ENCODE results near the gene CD52. TPM values are rescaled to one million over a fixed set of nuclear protein-coding genes. Genes with fewer than 3 reads are reported as not detected.

The CD52 gene
- total and polyA plus RNA-seq, 2 of the 13 experiments (the other 11 are each of a cell fraction or from before 2014, with no cell fraction given), result 0.32 TPM; not detected in 1

DNA sequence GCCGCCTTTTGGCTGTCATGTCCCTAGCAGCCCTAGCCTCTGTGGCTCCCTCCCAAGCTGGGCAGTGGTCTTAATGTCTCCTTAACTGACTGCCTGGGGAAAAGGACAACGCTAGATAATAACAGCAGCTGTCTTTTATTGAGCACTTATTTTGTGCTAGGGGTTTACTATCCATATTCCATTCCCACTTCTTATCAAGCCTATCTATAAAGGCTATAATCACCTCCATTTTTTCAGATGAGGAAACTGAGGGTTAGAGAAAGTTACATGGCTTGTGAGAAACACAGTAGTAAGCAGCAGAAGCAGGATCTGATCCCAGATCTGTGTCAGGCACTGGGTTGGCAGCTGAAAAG is 31.7 kb upstream of the CD52 start (continued):
- no peak for TF ChIP-seq ZNF616 (CRISPR knock-in tag; IDR thresholded peaks at IDR 0.05; ENCODE audit: low read depth)
- no peak for TF ChIP-seq ZNF367 (CRISPR knock-in tag; IDR thresholded peaks at IDR 0.05; ENCODE audit: borderline replicate concordance)
- TF ChIP-seq SP2 (CRISPR knock-in tag; IDR thresholded peaks at IDR 0.05), result no peak
- TF ChIP-seq, protein P1, sequence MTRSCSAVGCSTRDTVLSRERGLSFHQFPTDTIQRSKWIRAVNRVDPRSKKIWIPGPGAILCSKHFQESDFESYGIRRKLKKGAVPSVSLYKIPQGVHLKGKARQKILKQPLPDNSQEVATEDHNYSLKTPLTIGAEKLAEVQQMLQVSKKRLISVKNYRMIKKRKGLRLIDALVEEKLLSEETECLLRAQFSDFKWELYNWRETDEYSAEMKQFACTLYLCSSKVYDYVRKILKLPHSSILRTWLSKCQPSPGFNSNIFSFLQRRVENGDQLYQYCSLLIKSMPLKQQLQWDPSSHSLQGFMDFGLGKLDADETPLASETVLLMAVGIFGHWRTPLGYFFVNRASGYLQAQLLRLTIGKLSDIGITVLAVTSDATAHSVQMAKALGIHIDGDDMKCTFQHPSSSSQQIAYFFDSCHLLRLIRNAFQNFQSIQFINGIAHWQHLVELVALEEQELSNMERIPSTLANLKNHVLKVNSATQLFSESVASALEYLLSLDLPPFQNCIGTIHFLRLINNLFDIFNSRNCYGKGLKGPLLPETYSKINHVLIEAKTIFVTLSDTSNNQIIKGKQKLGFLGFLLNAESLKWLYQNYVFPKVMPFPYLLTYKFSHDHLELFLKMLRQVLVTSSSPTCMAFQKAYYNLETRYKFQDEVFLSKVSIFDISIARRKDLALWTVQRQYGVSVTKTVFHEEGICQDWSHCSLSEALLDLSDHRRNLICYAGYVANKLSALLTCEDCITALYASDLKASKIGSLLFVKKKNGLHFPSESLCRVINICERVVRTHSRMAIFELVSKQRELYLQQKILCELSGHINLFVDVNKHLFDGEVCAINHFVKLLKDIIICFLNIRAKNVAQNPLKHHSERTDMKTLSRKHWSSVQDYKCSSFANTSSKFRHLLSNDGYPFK (CRISPR knock-in tag; IDR thresholded peaks at IDR 0.05; ENCODE audit: borderline replicate concordance), result no peak
- TF ChIP-seq, protein P2, sequence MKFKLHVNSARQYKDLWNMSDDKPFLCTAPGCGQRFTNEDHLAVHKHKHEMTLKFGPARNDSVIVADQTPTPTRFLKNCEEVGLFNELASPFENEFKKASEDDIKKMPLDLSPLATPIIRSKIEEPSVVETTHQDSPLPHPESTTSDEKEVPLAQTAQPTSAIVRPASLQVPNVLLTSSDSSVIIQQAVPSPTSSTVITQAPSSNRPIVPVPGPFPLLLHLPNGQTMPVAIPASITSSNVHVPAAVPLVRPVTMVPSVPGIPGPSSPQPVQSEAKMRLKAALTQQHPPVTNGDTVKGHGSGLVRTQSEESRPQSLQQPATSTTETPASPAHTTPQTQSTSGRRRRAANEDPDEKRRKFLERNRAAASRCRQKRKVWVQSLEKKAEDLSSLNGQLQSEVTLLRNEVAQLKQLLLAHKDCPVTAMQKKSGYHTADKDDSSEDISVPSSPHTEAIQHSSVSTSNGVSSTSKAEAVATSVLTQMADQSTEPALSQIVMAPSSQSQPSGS (CRISPR knock-in tag; IDR thresholded peaks at IDR 0.05), result no peak
- TF ChIP-seq, protein P3, sequence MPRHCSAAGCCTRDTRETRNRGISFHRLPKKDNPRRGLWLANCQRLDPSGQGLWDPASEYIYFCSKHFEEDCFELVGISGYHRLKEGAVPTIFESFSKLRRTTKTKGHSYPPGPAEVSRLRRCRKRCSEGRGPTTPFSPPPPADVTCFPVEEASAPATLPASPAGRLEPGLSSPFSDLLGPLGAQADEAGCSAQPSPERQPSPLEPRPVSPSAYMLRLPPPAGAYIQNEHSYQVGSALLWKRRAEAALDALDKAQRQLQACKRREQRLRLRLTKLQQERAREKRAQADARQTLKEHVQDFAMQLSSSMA (CRISPR knock-in tag; IDR thresholded peaks at IDR 0.05), result no peak

DNA sequence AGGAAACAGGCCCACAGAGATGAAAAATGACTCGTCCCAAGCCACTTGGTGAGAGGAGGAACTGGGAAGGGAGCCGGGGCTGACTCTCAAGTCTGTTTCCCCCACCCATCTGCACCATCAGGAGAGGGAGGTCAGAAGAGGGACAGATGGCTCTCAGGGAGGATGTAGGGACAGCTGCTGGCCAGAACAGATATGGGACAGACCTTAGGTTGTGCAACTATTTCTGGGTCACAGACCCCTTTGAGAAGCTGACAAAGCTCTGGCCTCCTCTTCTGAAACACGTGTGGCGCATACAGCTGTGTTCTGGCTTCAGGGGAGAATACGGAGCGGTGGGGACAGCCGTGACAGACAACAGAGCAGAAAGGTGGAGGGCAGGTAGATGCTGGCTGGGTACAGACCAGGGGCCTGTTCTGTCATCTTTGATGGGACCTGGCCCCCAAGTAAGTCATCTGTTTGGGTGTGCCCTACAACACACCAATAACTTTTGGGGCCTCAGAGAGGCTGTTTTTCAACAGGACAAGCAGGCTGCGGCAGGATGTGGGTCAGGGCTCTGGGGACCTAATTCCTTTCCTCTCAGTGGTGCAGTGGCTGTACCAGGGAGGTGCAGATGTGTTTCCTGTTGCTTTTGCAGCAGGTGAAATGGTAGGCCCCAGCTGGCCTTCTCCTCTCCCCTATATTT is 30.6 kb upstream of the CD52 start:
- CTCF ChIA-PET (ENCODE audit: low intra/inter-chr PET ratio, low total read pairs), result interaction anchor here (2.7 to 3.4 kb wide), 3 partner anchors 34 to 130 kb away, joined by 22 to 51 read pairs (median 22); no protein-coding TSS in a partner anchor
- POLR2A ChIA-PET, result interaction anchor here (0.5 kb wide), 1 partner anchor 24 kb away, joined by 5 read pairs; no protein-coding TSS in a partner anchor
- TF ChIP-seq PITX1 (CRISPR knock-in tag; IDR thresholded peaks at IDR 0.05) (no peak), POLR2G (IDR thresholded peaks at IDR 0.05; ENCODE audit: low read depth, low read length) (no peak)
- TF ChIP-seq, protein P4, sequence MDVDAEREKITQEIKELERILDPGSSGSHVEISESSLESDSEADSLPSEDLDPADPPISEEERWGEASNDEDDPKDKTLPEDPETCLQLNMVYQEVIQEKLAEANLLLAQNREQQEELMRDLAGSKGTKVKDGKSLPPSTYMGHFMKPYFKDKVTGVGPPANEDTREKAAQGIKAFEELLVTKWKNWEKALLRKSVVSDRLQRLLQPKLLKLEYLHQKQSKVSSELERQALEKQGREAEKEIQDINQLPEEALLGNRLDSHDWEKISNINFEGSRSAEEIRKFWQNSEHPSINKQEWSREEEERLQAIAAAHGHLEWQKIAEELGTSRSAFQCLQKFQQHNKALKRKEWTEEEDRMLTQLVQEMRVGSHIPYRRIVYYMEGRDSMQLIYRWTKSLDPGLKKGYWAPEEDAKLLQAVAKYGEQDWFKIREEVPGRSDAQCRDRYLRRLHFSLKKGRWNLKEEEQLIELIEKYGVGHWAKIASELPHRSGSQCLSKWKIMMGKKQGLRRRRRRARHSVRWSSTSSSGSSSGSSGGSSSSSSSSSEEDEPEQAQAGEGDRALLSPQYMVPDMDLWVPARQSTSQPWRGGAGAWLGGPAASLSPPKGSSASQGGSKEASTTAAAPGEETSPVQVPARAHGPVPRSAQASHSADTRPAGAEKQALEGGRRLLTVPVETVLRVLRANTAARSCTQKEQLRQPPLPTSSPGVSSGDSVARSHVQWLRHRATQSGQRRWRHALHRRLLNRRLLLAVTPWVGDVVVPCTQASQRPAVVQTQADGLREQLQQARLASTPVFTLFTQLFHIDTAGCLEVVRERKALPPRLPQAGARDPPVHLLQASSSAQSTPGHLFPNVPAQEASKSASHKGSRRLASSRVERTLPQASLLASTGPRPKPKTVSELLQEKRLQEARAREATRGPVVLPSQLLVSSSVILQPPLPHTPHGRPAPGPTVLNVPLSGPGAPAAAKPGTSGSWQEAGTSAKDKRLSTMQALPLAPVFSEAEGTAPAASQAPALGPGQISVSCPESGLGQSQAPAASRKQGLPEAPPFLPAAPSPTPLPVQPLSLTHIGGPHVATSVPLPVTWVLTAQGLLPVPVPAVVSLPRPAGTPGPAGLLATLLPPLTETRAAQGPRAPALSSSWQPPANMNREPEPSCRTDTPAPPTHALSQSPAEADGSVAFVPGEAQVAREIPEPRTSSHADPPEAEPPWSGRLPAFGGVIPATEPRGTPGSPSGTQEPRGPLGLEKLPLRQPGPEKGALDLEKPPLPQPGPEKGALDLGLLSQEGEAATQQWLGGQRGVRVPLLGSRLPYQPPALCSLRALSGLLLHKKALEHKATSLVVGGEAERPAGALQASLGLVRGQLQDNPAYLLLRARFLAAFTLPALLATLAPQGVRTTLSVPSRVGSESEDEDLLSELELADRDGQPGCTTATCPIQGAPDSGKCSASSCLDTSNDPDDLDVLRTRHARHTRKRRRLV (CRISPR knock-in tag; IDR thresholded peaks at IDR 0.05), result no peak

More for the DNA sequence above, 30.6 kb upstream of the CD52 start:
- Histone ChIP-seq H3K4me2 (ENCODE audit: low read depth, low read length) (no peak overlapping the region), H3K27ac (ENCODE audit: extremely low read length, insufficient read depth, low read length) (no peak overlapping the region), H3K4me1 (ENCODE audit: insufficient read depth, low read length) (no peaks in the 10 kb centered on the region), H3K27me3 (ENCODE audit: control insufficient read depth in 1 of 2, insufficient read depth in 2 of 2, low read length in 2 of 2) (no peaks in the 10 kb centered on the region), H4K20me1 (ENCODE audit: insufficient read depth, low read length) (no peaks in the 10 kb centered on the region), H3K79me2 (ENCODE audit: insufficient read depth, low read length) (no peaks in the 10 kb centered on the region), H3K9me3 (ENCODE audit: low read length) (no peaks in the 10 kb centered on the region), H3K9ac (ENCODE audit: insufficient read depth, low read depth, low read length) (no peak overlapping the region), H3K36me3 (replicated peaks in 1 of 2; ENCODE audit: control insufficient read depth in 1 of 2, insufficient read depth in 2 of 2, low read length in 2 of 2) (no peaks in the 10 kb centered on the region; a peak in 1 of 5 replicates), H3K4me3 (replicated peaks in 1 of 3; ENCODE audit: insufficient read depth in 1 of 3, low read depth in 2 of 3, low read length in 3 of 3) (no peak overlapping the region), H2AFZ (ENCODE audit: low read length) (no peak overlapping the region)
- ATAC-seq, result no peak
- intact Hi-C loops (cut with micrococcal nuclease; ENCODE audit: unreplicated experiment) (no loop called here), in situ Hi-C loops (cut with HindIII; ENCODE audit: extremely low pct_ligation_motif_present, low pct_unique_long_range_greater_than_20kb) (loop anchor here (5.0 kb wide), 1 partner anchor 75 kb away; no protein-coding TSS in a partner anchor)
- BruUV-seq (replicated peaks), result no TSS peak
- DNase-seq (ENCODE audit: low spot score), result no peak
- FAIRE-seq, result no peak
- 89% methylated on average over 7 of the region's 8 CpGs for WGBS (ENCODE audit: low lambda C conversion rate)

Data from HepG2 (cell line).